LNCAP (cell line): ENCODE results near the gene STIL.

Experiments used
- CTCF ChIP-seq: fragments of 450-650 bp; IDR thresholded peaks from 2 replicates; pipeline ENCODE4 v1.5.1; 2017; ENCODE audit warnings: mild to moderate bottlenecking

Gene STIL

DNA sequence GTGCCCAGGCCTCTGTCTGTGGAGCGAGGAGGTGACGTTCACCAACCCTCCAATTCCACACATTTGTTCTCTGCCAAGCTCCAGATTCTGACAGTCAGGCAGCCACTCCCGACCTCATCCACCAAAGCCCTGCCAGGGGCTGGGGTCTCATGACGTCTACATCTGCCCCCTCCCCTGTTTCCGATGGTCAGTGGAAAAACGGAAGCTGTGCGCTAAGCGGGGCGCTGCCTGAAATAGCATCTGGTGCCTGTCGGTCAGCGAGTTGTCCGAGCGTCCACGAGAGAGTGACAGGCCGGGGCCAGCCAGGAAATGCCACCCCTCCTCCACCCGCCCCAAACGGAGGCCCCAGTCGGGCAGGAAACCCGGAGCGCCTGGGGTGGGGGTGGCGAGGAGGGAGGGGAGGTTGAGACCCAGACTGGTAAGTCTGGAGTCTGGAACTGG, 78.7 kb downstream of the STIL start:
- TF ChIP-seq CTCF, result no peak

DNA sequence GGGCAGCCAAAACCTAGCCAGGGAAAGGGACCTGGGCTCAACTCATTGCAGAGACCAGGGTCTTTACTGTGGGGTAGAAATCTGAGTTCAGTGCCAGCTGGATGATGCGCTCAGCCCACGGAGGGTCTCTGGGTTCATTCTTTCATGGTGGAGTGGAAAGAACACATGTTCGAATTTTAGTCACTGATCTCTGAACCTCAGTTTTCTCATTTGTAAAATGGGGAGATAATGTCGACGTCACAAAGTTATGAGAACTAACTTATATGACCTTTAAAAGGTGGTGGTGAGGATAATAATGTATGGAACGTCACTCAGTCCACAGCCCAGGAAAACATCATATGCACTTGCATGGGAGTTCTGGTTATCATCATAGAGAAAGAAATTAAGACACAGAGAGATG, 80.8 kb downstream of the STIL start:
- no peak for TF ChIP-seq CTCF

GRCh38 chr1:47232187-47232874, 81.6 kb downstream of the STIL start, which contains the start of gene TAL1:
Gene TAL1, minus strand, starts transcription at chr1:47232225. Its CDS starts 6,337 bp downstream, at chr1:47225888.
- no peak for TF ChIP-seq CTCF

DNA sequence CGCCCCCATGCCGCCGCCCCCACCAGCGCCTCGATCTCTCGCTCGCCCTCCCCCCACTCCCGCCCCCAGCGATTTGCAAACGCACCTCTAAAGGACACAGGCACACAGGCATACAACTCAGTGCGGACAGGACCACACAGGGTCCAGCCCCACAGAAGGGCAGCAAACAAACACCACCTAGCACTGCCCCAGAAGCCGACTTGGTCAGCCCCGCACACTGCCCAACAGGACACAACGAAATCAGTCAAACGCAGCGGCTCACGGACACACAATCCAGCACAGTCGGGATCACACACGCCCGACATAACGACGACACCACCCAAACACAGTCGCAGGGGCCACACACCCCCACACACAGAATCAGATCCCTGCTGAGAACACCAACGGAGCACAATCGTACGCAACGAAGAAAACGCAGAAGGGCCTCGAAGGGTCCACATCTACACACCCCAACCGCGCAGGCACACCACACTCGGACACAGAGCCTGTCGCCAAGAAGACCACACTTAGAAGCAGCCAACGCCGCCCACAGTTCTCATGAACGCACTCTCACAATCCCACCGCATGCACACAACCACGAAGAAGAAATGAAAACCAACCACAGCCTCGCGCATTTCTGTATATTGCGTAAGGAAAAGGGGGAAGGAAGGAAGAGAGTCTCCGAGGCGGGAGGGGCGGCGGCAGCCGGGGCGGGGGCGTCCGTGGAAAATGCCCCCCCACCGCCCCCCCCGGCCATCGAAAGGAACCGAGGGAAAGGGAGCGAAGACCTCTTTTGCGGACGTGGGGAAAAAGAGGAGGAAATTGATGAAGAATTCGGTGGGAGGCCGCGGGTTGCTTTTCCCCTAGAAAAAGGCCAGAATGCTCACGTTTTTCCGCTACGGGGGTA, 82.4 kb downstream of the STIL start:
- no peak for TF ChIP-seq CTCF

DNA sequence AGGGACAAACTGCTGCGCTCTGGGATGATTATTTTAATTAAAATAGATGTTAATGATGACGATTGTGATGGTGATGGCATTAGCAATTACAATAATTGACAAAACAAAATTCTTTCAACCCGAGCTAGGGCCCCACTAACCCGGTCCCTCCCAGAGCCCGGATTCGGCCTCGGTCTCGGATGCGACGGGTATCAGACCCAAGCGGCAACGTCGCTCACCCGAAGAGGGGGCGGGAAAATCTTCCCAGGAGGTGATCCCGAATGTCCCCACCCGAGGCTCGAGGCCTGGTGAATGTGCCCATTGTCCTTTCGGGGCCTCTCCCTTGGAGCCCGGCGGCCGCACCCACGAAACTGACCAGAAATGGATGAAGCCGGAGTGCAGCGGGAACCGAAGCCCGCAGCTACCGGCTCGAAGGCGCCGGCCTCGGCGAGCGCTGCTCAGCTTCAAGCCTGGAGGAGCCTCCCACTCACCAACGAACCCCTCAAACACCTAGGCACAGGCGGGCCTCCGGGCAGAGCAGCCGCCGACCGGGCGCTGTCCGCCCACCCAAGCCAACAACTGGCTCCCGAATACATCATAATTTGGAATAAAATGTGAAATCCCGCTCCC, 83.2 kb downstream of the STIL start:
- TF ChIP-seq CTCF, result no peak

DNA sequence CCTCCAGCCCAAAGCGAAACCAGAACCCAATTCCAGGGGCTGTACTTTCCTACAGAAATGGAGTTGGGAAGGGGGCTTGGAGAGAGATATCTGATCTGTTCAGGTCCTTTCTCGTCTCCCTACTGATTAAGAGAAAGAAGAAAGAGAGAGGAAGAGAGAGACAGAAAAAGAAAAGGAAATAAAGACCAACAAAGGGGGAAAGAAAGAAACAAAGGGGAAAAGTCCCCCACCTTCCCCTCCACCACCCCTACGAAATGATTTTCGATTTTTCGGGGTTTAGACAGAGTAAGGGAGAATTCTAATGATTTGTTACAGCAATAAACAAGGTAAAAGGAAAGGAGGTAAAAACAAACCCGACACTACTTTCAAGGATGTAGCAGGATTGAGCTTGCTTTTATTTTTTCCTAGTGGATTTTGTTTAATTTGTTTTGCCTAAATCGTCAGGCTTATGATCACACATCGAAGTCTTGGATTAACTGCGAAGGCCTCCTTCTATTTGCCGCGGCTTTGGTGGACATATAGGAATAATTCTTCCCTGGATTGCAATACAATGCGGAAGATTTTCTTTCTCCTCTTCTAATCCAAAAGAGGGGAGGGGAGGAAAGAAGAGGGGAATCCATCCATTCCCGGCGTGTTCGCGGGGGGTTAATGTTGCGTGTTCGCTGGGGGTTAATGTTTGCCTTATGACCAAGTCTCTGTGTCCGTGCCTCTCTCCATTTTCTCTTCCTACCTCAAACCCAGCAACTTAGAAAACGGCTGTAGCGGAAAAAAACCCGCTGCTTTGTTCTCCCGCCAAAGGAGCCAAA, 83.9 kb downstream of the STIL start:
- no peak for TF ChIP-seq CTCF
